Measurements from ENCODE around the gene RAB39A.
"Not testable (repeated sequence)": the region's sequence is repeated elsewhere in the genome, so short reads cannot be mapped to it uniquely, and the experiment has no call there.

Gene RAB39A, protein sequence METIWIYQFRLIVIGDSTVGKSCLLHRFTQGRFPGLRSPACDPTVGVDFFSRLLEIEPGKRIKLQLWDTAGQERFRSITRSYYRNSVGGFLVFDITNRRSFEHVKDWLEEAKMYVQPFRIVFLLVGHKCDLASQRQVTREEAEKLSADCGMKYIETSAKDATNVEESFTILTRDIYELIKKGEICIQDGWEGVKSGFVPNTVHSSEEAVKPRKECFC

GRCh38 chr11:107928046-107928766 is at the start of gene RAB39A:
TSS of gene RAB39A (plus strand) at chr11:107928448. CDS start at chr11:107928569, 121 bp downstream.
- Mint-ChIP-seq H3K27me3 (peaks cover 38% of the 10 kb centered on the region), H3K27ac (no peak within 1 kb of the TSS), H3K36me3 (ENCODE audit: low read depth) (no peaks in the 10 kb centered on the region), H3K4me1 (ENCODE audit: low read depth) (peaks cover 12% of the 10 kb centered on the region), H3K4me3 (peak within 1 kb of the TSS; percentile 73), H3K9me3 (peaks cover 4% of the 10 kb centered on the region)

DNA sequence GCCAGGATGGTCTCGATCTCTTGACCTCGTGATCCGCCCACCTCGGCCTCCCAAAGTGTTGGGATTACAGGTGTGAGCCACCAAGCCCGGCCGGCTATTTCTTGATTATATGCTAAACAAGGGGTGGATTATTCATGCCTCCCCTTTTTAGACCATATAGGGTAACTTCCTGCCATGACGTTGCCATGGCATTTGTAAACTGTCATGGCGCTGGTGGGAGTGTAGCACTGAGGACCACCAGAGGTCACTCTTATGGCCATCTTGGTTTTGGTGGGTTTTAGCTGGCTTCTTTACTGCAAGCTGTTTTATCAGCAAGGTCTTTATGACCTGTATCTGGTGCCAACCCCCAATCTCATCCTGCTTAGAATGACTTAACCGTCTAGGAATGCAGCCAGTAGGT is 46.8 kb upstream of the RAB39A start:
- H3K27ac Mint-ChIP-seq; H3K4me3 Mint-ChIP-seq; H3K9me3 Mint-ChIP-seq; H3K27me3 Mint-ChIP-seq; H3K4me1 Mint-ChIP-seq (ENCODE audit: low read depth); H3K36me3 Mint-ChIP-seq (ENCODE audit: low read depth): not testable (repeated sequence)

- no peaks in the 10 kb centered on the region for H3K36me3 Mint-ChIP-seq (ENCODE audit: low read depth)
- no peaks in the 10 kb centered on the region for H3K27me3 Mint-ChIP-seq
- peaks cover 4% of the 10 kb centered on the region for H3K9me3 Mint-ChIP-seq
- H3K4me3 Mint-ChIP-seq = no peak overlapping the region
- H3K27ac Mint-ChIP-seq = no peak overlapping the region
- H3K4me1 Mint-ChIP-seq (ENCODE audit: low read depth) = no peaks in the 10 kb centered on the region
These were observed 46.0 kb upstream of the RAB39A start for GRCh38 chr11:107882095-107882820.

DNA sequence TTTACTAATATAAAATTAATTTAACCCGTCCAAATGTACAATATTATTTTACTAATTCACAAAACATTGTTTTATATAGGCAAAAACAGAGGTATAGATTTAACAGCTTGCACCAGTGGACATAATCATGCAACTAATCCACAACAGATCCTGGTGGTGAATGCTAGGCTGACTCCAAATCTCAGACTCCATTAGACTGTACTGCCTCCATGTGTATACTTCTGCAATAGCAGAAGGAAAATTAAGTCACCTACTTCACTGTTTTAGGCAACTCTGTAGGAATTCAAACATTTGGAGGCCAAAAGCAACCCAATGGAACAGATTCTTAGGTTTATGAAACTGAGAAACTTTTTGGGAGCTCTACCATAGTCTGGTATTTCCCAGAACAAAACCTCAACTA is 30.0 kb upstream of the RAB39A start:
- Mint-ChIP-seq H3K27ac (no peak overlapping the region), H3K27me3 (peaks cover 3% of the 10 kb centered on the region), H3K4me1 (ENCODE audit: low read depth) (no peaks in the 10 kb centered on the region), H3K9me3 (no peaks in the 10 kb centered on the region), H3K4me3 (no peak overlapping the region), H3K36me3 (ENCODE audit: low read depth) (no peaks in the 10 kb centered on the region)

- no peaks in the 10 kb centered on the region for H3K9me3 Mint-ChIP-seq
- no peak overlapping the region for H3K27ac Mint-ChIP-seq
- no peaks in the 10 kb centered on the region for H3K36me3 Mint-ChIP-seq (ENCODE audit: low read depth)
- peaks cover 27% of the 10 kb centered on the region for H3K27me3 Mint-ChIP-seq
- H3K4me1 Mint-ChIP-seq (ENCODE audit: low read depth) = no peaks in the 10 kb centered on the region
- no peak overlapping the region for H3K4me3 Mint-ChIP-seq
These were observed 20.0 kb upstream of the RAB39A start for GRCh38 chr11:107908211-107908610.

- H3K36me3 Mint-ChIP-seq (ENCODE audit: low read depth); H3K9me3 Mint-ChIP-seq; H3K4me3 Mint-ChIP-seq; H3K4me1 Mint-ChIP-seq (ENCODE audit: low read depth); H3K27ac Mint-ChIP-seq: not testable (repeated sequence)
- peaks cover 13% of the 10 kb centered on the region for H3K27me3 Mint-ChIP-seq
These were observed 15.8 kb upstream of the RAB39A start for GRCh38 chr11:107912415-107912814.

DNA sequence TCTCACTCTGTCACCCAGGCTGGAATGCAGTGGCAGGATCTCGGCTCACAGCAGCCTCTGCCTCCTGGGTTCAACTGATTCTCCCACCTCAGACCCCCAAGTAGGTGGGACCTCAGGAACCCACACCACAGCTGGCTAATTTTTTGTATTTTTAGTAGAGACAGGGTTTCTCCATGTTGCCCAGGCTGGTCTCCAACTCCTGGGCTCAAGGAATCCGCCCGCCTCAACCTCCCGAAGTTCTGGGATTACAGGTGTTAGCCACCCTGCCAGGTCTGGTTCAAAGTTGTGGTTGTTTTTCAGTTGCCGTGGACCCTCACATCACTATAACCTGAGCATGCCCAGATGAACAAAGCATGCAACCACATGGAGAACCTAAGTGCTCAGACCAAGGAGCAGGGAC is 13.0 kb upstream of the RAB39A start:
- Mint-ChIP-seq H3K9me3 (no peaks in the 10 kb centered on the region), H3K36me3 (ENCODE audit: low read depth) (no peaks in the 10 kb centered on the region), H3K4me1 (ENCODE audit: low read depth) (no peaks in the 10 kb centered on the region), H3K27me3 (peaks cover 4% of the 10 kb centered on the region), H3K27ac (no peak overlapping the region), H3K4me3 (no peak overlapping the region)

DNA sequence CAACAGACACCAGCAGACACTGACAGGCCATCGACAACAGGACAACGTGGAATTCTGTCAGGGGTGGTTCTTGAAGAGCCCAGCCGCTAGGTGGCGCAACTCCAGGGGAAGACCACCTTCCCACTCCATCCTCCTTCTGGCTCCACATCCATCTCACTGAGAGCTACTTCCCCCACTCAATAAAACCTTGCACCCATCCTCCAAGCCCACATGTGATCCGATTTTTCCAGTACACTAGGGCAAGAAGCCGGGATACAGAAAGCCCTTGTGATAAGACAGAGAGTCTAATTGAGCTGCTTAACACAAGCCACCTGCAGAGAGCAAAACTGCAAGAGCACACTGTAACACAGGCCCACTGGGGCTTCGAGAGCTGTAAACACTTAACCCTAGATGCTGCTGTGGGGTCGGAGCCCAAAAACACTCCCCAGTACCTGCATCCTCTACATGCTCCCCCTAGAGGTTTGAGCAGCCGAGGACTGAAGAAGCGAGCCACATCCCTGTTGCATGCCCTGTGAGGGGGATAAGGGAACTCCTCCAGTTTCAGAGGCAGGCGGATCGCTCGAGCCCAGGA is 11.5 kb upstream of the RAB39A start:
- Mint-ChIP-seq H3K4me1 (ENCODE audit: low read depth) (no peaks in the 10 kb centered on the region), H3K9me3 (no peaks in the 10 kb centered on the region), H3K27me3 (no peaks in the 10 kb centered on the region), H3K4me3 (no peak overlapping the region), H3K27ac (no peak overlapping the region), H3K36me3 (ENCODE audit: low read depth) (no peaks in the 10 kb centered on the region)

GRCh38 chr11:107921997-107922396 is 6.3 kb upstream of the RAB39A start:
- Mint-ChIP-seq H3K36me3 (ENCODE audit: low read depth) (no peaks in the 10 kb centered on the region), H3K27me3 (peaks cover 33% of the 10 kb centered on the region), H3K4me1 (ENCODE audit: low read depth) (peaks cover 1% of the 10 kb centered on the region), H3K27ac (no peak overlapping the region), H3K9me3 (peaks cover 4% of the 10 kb centered on the region), H3K4me3 (no peak overlapping the region)

DNA sequence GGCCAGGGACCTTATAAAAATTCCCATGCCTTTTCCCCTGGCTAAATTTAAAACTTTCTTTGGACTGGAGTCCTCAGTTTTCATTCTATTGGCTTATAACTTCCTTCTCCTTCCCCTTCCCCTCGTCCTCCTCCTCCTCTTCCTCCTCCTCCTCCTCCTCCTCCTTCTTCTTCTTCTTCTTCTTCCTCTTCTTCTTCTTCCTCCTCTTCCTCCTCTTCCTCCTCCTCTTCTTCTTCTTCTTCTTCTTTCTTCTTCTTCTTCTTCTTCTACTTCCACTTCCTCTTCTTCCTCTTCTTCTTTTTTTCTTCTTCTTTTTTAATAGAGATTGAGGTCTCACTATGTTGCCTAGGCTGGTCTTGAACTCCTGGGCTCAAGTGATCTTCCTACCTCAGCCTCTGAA is 4.7 kb upstream of the RAB39A start:
- peaks cover 36% of the 10 kb centered on the region for H3K27me3 Mint-ChIP-seq
- not testable (repeated sequence) for H3K36me3 Mint-ChIP-seq (ENCODE audit: low read depth); H3K9me3 Mint-ChIP-seq; H3K4me1 Mint-ChIP-seq (ENCODE audit: low read depth); H3K4me3 Mint-ChIP-seq; H3K27ac Mint-ChIP-seq

- peaks cover 42% of the 10 kb centered on the region for H3K27me3 Mint-ChIP-seq
- peaks cover 4% of the 10 kb centered on the region for H3K9me3 Mint-ChIP-seq
- H3K4me3 Mint-ChIP-seq = no peak overlapping the region
- peaks cover 12% of the 10 kb centered on the region for H3K4me1 Mint-ChIP-seq (ENCODE audit: low read depth)
- H3K27ac Mint-ChIP-seq = no peak overlapping the region
- no peaks in the 10 kb centered on the region for H3K36me3 Mint-ChIP-seq (ENCODE audit: low read depth)
These were observed 3.9 kb upstream of the RAB39A start for GRCh38 chr11:107924306-107924705.

GRCh38 chr11:107927559-107927958 is 689 bp upstream of the RAB39A start:
- Mint-ChIP-seq H3K4me3 (peak overlapping the region; percentile 65), H3K27ac (no peak overlapping the region), H3K9me3 (peaks cover 4% of the 10 kb centered on the region), H3K4me1 (ENCODE audit: low read depth) (peaks cover 12% of the 10 kb centered on the region), H3K36me3 (ENCODE audit: low read depth) (no peaks in the 10 kb centered on the region), H3K27me3 (peaks cover 44% of the 10 kb centered on the region)

GRCh38 chr11:107928767-107929507 is 689 bp downstream of the RAB39A start:
- peak overlapping the region; percentile 73 for H3K4me3 Mint-ChIP-seq
- H3K9me3 Mint-ChIP-seq = peaks cover 4% of the 10 kb centered on the region
- no peaks in the 10 kb centered on the region for H3K36me3 Mint-ChIP-seq (ENCODE audit: low read depth)
- peaks cover 34% of the 10 kb centered on the region for H3K27me3 Mint-ChIP-seq
- H3K4me1 Mint-ChIP-seq (ENCODE audit: low read depth) = peaks cover 12% of the 10 kb centered on the region
- H3K27ac Mint-ChIP-seq = no peak overlapping the region

GRCh38 chr11:107929611-107930200 is 1.5 kb downstream of the RAB39A start:
- no peaks in the 10 kb centered on the region for H3K36me3 Mint-ChIP-seq (ENCODE audit: low read depth)
- H3K27me3 Mint-ChIP-seq = peaks cover 28% of the 10 kb centered on the region
- H3K4me3 Mint-ChIP-seq = no peak overlapping the region
- peaks cover 12% of the 10 kb centered on the region for H3K4me1 Mint-ChIP-seq (ENCODE audit: low read depth)
- no peak overlapping the region for H3K27ac Mint-ChIP-seq
- peaks cover 4% of the 10 kb centered on the region for H3K9me3 Mint-ChIP-seq

Measured in stimulated activated naive CD8-positive, alpha-beta T cell treated with anti-CD3 and anti-CD28 coated beads, Interleukin-15, Interleukin-2, amounts not matched to agents 100 ng/mL and 50 ng/mL, for 24 hours (primary cell).